AG04449 (cell line): ENCODE results near the gene MYH2.
"Not testable (repeated sequence)": the region's sequence is repeated elsewhere in the genome, so short reads cannot be mapped to it uniquely, and the experiment has no call there.

Source experiments
- CTCF ChIA-PET: fragments of 350-600 bp; formaldehyde crosslinking; extraction: SDS; loops from one replicate; lab custom pipeline; 2021; ENCODE audit warnings: antibody characterized with exemption; lab: Yijun Ruan, JAX
- POLR2A ChIA-PET: fragments of 400-600, 350-600 bp; formaldehyde crosslinking; extraction: SDS; loops from one replicate; lab custom pipeline; 2020; ENCODE audit warnings: antibody characterized with exemption, inconsistent platforms; lab: Yijun Ruan, JAX
- DNase-seq: peaks from one replicate; pipeline ENCODE4 v3.0.0-alpha.2; 2010; ENCODE audit warnings: low read depth, low spot score
- H3K4me3 ChIP-seq: 2 replicates; pipeline ENCODE4 v1.5.1; 2011; ENCODE audit warnings: low read depth, mild to moderate bottlenecking, control low read depth, low read length
- TF ChIP-seq, protein P1 (sequence below): IDR thresholded peaks from one replicate; pipeline ENCODE4 v1.5.1; 2011; ENCODE audit warnings: mild to moderate bottlenecking, moderate library complexity, low read length, control low read depth, inconsistent platforms; ENCODE audit not compliant: insufficient read depth; ENCODE audit errors: missing control alignments

Gene MYH2

DNA sequence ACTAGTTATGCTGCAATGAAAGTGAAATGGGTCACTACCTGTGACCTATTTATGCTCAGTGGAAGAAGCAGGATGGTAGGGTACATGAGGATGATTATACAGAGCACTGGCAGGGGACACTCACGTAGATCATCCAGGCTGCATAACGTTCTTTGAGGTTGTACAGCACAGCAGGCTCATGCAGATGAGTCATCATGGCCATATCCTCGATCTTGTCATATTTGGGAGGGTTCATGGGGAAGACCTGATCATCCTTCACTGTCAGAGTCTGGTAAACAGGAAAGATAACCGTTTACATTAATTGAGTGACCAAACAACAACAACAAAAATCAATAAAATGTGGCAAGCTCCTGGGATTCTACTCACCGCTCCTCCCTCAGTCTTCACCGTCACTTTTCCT is 2.1 kb downstream of the MYH2 start:
- no peak overlapping the region for H3K4me3 ChIP-seq
- TF ChIP-seq, protein P1, sequence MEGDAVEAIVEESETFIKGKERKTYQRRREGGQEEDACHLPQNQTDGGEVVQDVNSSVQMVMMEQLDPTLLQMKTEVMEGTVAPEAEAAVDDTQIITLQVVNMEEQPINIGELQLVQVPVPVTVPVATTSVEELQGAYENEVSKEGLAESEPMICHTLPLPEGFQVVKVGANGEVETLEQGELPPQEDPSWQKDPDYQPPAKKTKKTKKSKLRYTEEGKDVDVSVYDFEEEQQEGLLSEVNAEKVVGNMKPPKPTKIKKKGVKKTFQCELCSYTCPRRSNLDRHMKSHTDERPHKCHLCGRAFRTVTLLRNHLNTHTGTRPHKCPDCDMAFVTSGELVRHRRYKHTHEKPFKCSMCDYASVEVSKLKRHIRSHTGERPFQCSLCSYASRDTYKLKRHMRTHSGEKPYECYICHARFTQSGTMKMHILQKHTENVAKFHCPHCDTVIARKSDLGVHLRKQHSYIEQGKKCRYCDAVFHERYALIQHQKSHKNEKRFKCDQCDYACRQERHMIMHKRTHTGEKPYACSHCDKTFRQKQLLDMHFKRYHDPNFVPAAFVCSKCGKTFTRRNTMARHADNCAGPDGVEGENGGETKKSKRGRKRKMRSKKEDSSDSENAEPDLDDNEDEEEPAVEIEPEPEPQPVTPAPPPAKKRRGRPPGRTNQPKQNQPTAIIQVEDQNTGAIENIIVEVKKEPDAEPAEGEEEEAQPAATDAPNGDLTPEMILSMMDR = no peak
- DNase-seq = no peak
- ChIA-PET POLR2A (no interaction called here), CTCF (no interaction called here)

DNA sequence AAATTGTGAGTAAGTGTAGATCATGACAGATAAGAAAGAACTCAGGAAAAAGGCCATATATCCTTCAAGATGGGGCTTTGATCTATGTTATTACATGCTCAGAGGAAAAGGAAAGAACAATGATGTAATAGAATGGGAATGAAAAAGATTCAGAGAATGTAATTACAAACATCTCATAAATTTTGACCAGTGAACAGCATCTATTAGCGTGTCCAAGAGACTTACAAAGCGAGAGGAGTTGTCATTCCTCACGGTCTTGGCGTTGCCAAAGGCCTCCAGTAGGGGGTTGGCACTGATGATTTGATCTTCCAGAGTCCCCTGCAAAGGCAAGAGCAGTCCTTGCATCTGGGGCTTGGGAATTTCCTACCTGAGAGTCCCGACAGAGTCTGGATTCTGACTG is 6.0 kb downstream of the MYH2 start:
- DNase-seq, CTCF ChIA-PET, H3K4me3 ChIP-seq, POLR2A ChIA-PET: not testable (repeated sequence)

DNA sequence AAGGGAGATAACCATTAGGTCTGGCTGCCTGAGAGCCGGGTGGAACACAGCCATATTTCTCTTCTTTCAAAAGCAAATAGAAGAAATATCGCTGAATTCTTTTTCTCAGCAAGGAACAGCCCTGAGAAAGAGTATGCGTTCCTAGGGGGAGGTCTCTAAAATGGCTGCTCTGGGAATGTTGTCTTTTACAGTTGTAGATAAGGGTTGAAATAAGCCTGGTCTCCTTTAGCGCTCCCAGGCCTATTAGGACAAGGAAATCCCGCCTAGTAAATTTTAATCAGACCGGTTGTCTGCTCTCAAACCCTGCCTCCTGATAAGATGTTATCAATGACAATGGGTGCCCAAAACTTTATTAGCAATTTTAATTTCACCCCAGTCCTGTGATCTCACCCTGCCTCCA is 8.3 kb downstream of the MYH2 start:
- POLR2A ChIA-PET, DNase-seq, H3K4me3 ChIP-seq, CTCF ChIA-PET: not testable (repeated sequence)

DNA sequence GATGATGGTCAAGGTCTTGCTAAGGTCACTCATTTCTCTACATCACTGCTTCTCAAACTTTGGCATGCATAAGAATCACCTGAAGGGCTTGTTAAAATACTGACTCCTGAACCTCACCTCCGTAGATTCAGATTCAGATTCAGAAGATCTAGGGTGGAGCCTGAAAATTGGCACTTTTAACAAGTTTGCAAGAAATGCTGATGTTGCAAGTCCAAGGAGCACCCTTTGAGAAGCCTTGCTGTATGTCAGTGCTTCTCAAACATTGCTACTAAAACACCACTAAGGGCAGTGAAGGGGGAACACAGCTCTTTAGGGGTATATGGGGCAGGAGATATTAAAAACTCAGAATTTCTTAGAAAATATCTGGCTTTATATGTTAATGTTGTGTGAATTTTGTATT is 17.4 kb downstream of the MYH2 start:
- ChIA-PET POLR2A (no interaction called here), CTCF (no interaction called here)
- TF ChIP-seq, protein P1 = no peak
- DNase-seq = no peak
- H3K4me3 ChIP-seq = no peak overlapping the region

DNA sequence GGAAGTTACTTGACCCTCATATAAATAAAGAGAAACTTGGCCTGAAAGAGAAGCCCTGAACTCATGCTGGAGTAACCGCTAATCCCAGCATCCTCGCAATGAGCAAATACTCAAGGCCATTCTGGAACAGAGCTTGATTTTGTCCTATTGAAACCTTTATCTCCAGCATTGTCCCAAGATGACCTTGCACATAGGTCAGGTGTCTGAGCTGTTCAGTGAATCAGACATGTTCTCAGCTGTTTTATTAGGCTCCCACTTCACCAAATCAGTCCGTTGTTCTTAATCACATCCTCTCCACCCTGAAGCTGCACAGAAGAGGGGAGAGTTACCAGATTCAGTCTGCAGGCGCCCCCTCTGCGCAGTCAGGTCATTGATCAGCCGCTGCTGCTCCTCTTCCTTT is 22.0 kb downstream of the MYH2 start:
- ChIA-PET POLR2A (no interaction called here), CTCF (interaction anchor here (1.0 kb wide), 1 partner anchor 15 kb away, joined by 3 read pairs; no protein-coding TSS in a partner anchor)
- no peak overlapping the region for H3K4me3 ChIP-seq
- TF ChIP-seq, protein P1 = no peak
- DNase-seq = no peak

DNA sequence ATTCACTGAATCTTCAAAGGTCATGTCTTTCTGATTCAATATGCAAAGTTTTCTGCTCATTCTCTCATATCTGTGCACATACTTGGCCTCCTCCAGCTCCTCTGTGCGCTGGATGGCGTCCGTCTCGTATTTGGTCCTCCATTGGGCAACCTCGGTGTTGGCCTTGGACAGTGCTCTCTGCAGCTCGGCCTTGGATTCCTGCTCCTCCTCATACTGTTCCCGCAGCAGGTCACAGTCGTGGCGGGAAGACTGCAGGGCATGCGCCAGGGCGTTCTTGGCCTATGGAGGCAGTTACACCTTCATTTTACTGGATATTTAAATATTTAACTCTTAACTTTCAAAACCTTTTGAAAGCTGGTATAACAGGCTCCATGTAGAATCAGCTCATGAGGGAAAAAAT is 22.9 kb downstream of the MYH2 start:
- TF ChIP-seq, protein P1 = no peak
- CTCF ChIA-PET = interaction anchor here (1.0 kb wide), 1 partner anchor 14 kb away, joined by 3 read pairs; no protein-coding TSS in a partner anchor

DNA sequence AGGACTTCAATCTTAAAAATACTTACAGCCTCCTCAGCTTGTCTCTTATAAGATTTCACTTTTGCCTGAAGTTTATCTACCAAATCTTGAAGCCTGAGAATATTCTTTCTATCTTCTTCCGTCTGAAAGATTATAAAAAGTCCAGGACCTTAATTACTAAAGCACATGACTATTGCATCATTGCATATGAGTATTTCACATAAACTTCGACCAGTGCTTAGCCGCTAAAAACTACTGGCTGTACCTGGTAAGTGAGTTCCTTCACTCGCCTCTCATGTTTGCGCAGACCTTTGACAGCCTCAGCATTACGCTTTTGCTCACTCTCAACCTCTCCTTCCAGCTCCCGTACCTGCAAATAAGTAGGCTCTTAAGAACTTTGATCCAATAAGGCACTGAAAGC is 26.4 kb downstream of the MYH2 start:
- H3K4me3 ChIP-seq = no peak overlapping the region
- TF ChIP-seq, protein P1 = no peak
- CTCF ChIA-PET = no interaction called here
- POLR2A ChIA-PET = no interaction called here
- no peak for DNase-seq

More for the DNA sequence above, 22.9 kb downstream of the MYH2 start:
- no peak for DNase-seq
- no peak overlapping the region for H3K4me3 ChIP-seq
- POLR2A ChIA-PET = no interaction called here
